IPS-18c (cell line): ENCODE results near the gene PPM1L.
"Not testable (repeated sequence)": the region's sequence is repeated elsewhere in the genome, so short reads cannot be mapped to it uniquely, and the experiment has no call there.

ENCODE experiments used
- H3K4me3 ChIP-seq: 2 replicates; pipeline ENCODE4 v1.7.0; 2013; ENCODE audit warnings: low read depth, mild to moderate bottlenecking, low read length, moderate library complexity; ENCODE audit not compliant: insufficient read depth
- H3K9me3 ChIP-seq: one replicate; pipeline ENCODE4 v1.6.1; 2013; ENCODE audit warnings: mild to moderate bottlenecking, low read length, moderate library complexity; ENCODE audit not compliant: control insufficient read depth, insufficient read depth

PPM1L gene

DNA sequence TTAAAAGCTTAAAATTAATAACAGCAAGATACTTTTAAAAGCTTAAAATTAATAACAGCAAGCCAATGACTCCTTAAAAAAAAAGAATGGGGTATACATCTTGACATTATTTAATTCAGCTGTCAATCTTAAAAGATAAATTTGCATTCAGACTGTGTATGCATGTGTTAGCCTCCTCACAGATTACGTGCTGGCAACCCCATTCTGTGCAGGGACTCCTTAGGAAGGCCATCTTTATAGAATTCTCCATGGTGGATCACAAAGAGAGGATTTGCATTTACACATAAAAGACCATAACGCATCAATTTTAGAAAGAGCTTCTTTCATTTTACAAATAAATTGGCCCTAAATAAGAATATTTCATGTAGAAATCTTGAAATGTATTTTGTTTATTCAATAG, 261.9 kb downstream of the PPM1L start:
- Histone ChIP-seq H3K9me3 (no peaks in the 10 kb centered on the region), H3K4me3 (no peak overlapping the region)

DNA sequence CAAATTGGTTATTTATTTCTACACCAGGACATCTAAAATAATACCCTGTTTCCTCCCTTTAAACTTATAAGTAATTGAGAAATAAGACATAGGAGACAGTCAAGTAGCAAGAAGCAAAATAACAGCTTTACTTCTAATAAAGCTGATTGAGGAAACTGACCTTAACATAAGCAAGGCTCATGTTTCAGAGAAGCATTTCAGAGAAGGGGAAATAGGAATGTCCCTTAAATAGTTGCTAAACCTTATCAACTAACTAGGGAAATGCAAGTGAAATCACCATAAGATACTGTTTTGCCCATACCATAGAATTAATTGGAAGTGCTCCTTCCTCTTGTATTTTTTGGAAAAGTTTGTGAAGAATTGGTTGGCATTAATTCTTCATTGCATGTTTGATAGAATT, 264.2 kb downstream of the PPM1L start:
- Histone ChIP-seq H3K9me3 (peaks cover 3% of the 10 kb centered on the region), H3K4me3 (no peak overlapping the region)

DNA sequence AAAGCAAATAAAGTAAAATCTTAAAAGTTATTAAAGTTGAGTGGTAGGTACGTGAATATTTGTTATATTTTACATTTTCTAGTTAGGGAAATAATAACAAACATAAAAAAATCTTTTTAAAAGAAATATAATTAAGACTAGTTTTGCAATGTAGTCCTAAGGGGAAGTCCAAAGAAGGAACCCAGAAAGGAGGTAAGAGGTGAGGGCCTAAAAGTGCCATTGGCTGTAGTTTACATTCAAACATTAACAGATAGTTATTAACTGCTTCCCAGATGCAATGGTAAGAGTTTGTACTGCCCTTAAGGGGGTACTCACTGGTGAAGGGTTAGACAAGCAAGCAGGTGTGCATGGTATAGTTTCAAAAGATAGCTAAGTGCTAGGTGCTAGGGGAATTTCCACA, 269.9 kb downstream of the PPM1L start:
- H3K4me3 ChIP-seq, result no peak overlapping the region
- peaks cover 3% of the 10 kb centered on the region for H3K9me3 ChIP-seq

- H3K4me3 ChIP-seq, result no peak overlapping the region
- H3K9me3 ChIP-seq, result peaks cover 3% of the 10 kb centered on the region
Observed at GRCh38 chr3:161026612-161027510, 270.8 kb downstream of the PPM1L start.

- peaks cover 3% of the 10 kb centered on the region for H3K9me3 ChIP-seq
Observed at GRCh38 chr3:161028555-161029153, 272.6 kb downstream of the PPM1L start.

GRCh38 chr3:161031134-161031533, 275.1 kb downstream of the PPM1L start:
- Histone ChIP-seq H3K9me3 (no peaks in the 10 kb centered on the region), H3K4me3 (no peak overlapping the region)

More at GRCh38 chr3:161028555-161029153, 272.6 kb downstream of the PPM1L start:
- no peak overlapping the region for H3K4me3 ChIP-seq

- not testable (repeated sequence) for H3K9me3 ChIP-seq, H3K4me3 ChIP-seq
Observed at GRCh38 chr3:161034913-161035550, 279.0 kb downstream of the PPM1L start.

- Histone ChIP-seq H3K9me3 (no peaks in the 10 kb centered on the region), H3K4me3 (no peak overlapping the region)
Observed at GRCh38 chr3:161035711-161036110, 279.7 kb downstream of the PPM1L start.

DNA sequence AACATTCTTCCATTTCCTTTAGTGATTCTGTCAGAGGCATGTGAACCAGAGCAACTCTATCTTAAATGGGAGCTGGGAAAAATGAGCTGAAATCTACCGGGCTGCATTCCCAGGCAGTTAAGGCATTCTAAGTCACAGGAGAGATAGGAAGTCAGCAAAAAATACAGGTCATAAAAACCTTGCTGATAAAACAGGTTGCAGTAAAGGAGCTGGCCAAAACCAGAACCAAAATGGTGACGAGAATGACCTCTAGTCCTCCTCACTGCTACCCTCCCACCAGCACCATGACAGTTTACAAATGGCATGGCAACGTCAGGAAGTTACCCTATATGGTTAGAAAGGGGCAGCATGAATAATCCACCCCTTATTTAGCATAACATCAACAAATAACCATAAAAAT, 282.7 kb downstream of the PPM1L start:
- H3K4me3 ChIP-seq, result no peak overlapping the region
- H3K9me3 ChIP-seq, result no peaks in the 10 kb centered on the region

DNA sequence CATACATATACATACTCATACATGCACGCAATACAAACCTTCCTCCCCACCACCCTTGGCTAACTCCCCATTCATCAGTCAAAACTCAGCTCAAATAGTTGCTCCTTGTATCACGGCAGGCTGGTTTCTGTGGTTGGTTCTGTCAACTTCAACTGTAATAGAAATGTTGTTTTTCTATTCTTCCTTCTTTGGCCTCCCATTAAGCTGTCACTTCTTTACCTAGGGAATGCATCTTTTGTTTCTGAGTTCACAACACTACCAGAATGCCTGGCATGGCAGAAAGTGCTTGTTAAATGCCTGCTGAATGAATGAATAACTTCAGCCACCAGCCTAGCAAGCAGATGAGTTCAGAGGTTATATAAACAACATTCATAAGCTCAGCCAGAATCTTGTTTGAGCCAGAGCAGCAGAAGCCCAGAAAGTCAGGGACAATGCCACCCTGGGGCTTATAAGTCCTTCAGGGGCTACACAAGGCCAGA, 286.0 kb downstream of the PPM1L start:
- H3K9me3 ChIP-seq, result no peaks in the 10 kb centered on the region
- no peak overlapping the region for H3K4me3 ChIP-seq

- no peaks in the 10 kb centered on the region for H3K9me3 ChIP-seq
Observed at GRCh38 chr3:161043336-161044035, 287.5 kb downstream of the PPM1L start.

GRCh38 chr3:161049683-161050248, 293.7 kb downstream of the PPM1L start:
- Histone ChIP-seq H3K4me3 (no peak overlapping the region), H3K9me3 (no peaks in the 10 kb centered on the region)

More at GRCh38 chr3:161043336-161044035, 287.5 kb downstream of the PPM1L start:
- H3K4me3 ChIP-seq, result no peak overlapping the region

- Histone ChIP-seq H3K4me3 (no peak overlapping the region), H3K9me3 (no peaks in the 10 kb centered on the region)
Observed at GRCh38 chr3:161050935-161051334, 294.9 kb downstream of the PPM1L start.

- Histone ChIP-seq H3K9me3 (no peaks in the 10 kb centered on the region), H3K4me3 (no peak overlapping the region)
Observed at GRCh38 chr3:161051856-161052255, 295.8 kb downstream of the PPM1L start.

- Histone ChIP-seq H3K9me3 (no peaks in the 10 kb centered on the region), H3K4me3 (no peak overlapping the region)
Observed at GRCh38 chr3:161054860-161055604, 299.0 kb downstream of the PPM1L start.

DNA sequence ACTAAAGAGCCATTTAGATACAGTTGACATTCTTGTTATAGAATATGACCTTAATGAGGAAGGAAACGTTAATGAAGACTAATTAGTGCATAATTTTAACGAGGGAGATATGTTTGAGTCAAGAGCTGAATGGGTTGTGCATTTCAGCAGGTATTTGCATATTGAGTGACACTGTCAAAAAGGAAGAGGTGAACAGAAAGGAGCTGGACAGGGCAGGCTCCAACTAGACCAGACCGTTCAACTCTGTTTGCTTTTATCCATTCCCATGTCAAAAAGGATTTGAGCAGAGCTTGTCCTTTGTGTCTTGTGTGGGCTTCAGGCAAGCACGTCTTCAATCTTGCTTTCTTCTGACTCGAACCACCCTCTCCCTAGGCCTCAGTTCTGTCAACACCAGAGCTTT, 308.4 kb downstream of the PPM1L start:
- no peaks in the 10 kb centered on the region for H3K9me3 ChIP-seq
- no peak overlapping the region for H3K4me3 ChIP-seq
